MCF 10A (cell line): ENCODE measurements around the gene DOCK8. TPM values are rescaled to one million over a fixed set of nuclear protein-coding genes. Genes with fewer than 3 reads are reported as not detected.
"Not testable (repeated sequence)": the region's sequence is repeated elsewhere in the genome, so short reads cannot be mapped to it uniquely, and the experiment has no call there.

ENCODE experiments used
- BruUV-seq: library from RNA; stranded (reverse); fragments of 400-500 nt; replicated peaks from 2 replicates; lab custom pipeline; 2021; lab: Mats Ljungman, UMichigan
- CTCF ChIA-PET: fragments of 300-600 bp; sonication (Branson Sonifier 250); formaldehyde crosslinking; extraction: SDS; loops from one replicate; lab custom pipeline; 2021; ENCODE audit warnings: antibody characterized with exemption, inconsistent platforms; lab: Yijun Ruan, JAX
- POLR2A ChIA-PET: fragments of 300-600, 350-650 bp; sonication (Branson Sonifier 250); formaldehyde crosslinking; extraction: SDS; loops from one replicate; lab custom pipeline; 2020; ENCODE audit warnings: antibody characterized with exemption, inconsistent platforms; lab: Yijun Ruan, JAX
- DNase-seq: peaks from one replicate; pipeline ENCODE4 v3.0.0-alpha.2; 2018; ENCODE audit not compliant: unreplicated experiment
- H3K27ac Mint-ChIP-seq: one replicate; pipeline ENCODE4 v1.8.0; 2022; ENCODE audit warnings: mild to moderate bottlenecking, low read depth, mixed read lengths; ENCODE audit not compliant: unreplicated experiment
- H3K27me3 Mint-ChIP-seq: one replicate; pipeline ENCODE4 v1.8.0; 2022; ENCODE audit warnings: mixed read lengths; ENCODE audit not compliant: insufficient read depth, unreplicated experiment
- H3K36me3 Mint-ChIP-seq: one replicate; pipeline ENCODE4 v1.8.0; 2022; ENCODE audit warnings: mild to moderate bottlenecking, moderate library complexity, mixed read lengths; ENCODE audit not compliant: insufficient read depth, unreplicated experiment
- H3K4me1 Mint-ChIP-seq: one replicate; pipeline ENCODE4 v1.8.0; 2022; ENCODE audit warnings: mixed read lengths; ENCODE audit not compliant: insufficient read depth, unreplicated experiment
- H3K4me3 Mint-ChIP-seq: one replicate; pipeline ENCODE4 v1.8.0; 2022; ENCODE audit warnings: mild to moderate bottlenecking, moderate library complexity, mixed read lengths; ENCODE audit not compliant: unreplicated experiment
- H3K9me3 Mint-ChIP-seq: one replicate; pipeline ENCODE4 v1.8.0; 2022; ENCODE audit warnings: mixed read lengths; ENCODE audit not compliant: unreplicated experiment
- intact Hi-C: fragments of 100-400 bp; cut with micrococcal nuclease; formaldehyde crosslinking; loops from 2 replicates; pipeline ENCODE4 v1.14.1; 2022
- total RNA-seq: library from RNA; stranded (reverse); gene quantifications from 2 replicates; pipeline ENCODE4 v1.2.3, GENCODE V29; 2022
- TF ChIP-seq, protein P1 (sequence below): fragments of 200-600 bp; IDR thresholded peaks from one replicate; pipeline ENCODE4 v1.8.0; 2022; ENCODE audit warnings: antibody characterized with exemption, mild to moderate bottlenecking; ENCODE audit not compliant: unreplicated experiment

DOCK8 gene
- total RNA-seq, 1 experiment from 2014 or later, result 5.2 TPM

DNA sequence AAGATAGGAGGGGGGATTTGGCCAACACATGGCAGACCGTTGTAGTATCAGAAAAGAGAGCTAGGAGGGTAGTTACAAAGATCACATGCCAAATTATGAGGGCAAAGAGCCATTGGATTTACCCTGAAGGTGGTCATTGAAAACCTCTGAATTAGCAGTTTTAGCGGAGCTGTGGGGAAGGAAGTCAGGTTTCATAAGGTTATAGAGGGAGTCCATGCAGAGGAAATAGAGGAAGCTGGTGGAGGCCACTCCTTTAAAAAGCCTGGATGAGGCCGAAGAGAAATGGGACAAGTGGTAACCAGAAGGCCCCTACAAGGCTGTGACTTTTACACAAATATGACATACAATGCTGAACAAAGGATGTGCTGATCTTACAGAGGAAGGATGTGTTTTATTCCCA, 13.2 kb downstream of the DOCK8 start:
- Mint-ChIP-seq H3K4me1 (no peaks in the 10 kb centered on the region), H3K36me3 (no peaks in the 10 kb centered on the region), H3K4me3 (no peak overlapping the region), H3K27ac (no peak overlapping the region), H3K27me3 (no peaks in the 10 kb centered on the region), H3K9me3 (no peaks in the 10 kb centered on the region)
- no peak for DNase-seq
- CTCF ChIA-PET, result interaction anchor here (0.6 kb wide), 1 partner anchor 1859 kb away, joined by 3 read pairs; no protein-coding TSS in a partner anchor
- POLR2A ChIA-PET, result no interaction called here
- intact Hi-C loops, result no loop called here
- TF ChIP-seq, protein P1, sequence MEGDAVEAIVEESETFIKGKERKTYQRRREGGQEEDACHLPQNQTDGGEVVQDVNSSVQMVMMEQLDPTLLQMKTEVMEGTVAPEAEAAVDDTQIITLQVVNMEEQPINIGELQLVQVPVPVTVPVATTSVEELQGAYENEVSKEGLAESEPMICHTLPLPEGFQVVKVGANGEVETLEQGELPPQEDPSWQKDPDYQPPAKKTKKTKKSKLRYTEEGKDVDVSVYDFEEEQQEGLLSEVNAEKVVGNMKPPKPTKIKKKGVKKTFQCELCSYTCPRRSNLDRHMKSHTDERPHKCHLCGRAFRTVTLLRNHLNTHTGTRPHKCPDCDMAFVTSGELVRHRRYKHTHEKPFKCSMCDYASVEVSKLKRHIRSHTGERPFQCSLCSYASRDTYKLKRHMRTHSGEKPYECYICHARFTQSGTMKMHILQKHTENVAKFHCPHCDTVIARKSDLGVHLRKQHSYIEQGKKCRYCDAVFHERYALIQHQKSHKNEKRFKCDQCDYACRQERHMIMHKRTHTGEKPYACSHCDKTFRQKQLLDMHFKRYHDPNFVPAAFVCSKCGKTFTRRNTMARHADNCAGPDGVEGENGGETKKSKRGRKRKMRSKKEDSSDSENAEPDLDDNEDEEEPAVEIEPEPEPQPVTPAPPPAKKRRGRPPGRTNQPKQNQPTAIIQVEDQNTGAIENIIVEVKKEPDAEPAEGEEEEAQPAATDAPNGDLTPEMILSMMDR, result no peak
- no TSS peak for BruUV-seq

DNA sequence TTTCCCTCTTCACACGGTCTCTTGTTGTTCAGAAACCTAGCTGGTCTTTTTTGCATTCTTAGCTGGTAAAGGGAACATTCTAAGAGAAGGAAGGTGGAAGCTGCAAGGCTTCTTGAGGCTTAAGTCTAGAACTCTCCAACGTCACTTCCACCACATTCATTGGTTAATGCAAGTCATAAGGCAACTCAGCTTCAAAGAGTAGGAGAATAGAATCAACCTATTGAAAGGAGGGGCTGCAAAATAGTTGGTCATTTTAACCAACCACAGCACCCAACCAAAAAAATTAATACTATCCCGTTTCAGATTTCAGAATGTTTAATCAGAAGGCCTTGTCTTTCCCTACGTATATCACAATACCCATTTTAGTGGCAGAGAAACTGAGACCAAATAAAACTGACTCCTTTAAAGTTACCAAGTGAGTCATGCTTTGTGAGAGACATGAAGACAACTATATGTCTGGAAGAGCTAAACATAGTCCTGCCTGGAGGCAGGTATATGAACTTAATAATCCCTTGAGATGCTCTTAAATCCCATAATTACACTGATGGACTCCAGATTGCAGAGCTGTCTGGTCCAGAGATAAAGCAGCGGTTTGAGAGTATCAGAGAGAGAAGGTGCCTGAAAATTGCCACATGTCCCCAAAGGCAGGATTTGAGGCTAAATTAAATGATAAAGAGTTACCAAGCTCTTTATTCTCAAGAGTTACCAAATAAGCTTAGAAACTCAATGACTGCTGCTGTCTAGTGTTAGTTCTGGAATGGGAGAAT, 14.4 kb downstream of the DOCK8 start:
- TF ChIP-seq, protein P1, result no peak
- Mint-ChIP-seq H3K27ac (no peak overlapping the region), H3K36me3 (no peaks in the 10 kb centered on the region), H3K27me3 (peaks cover 2% of the 10 kb centered on the region), H3K9me3 (peaks cover under 1% of the 10 kb centered on the region), H3K4me3 (no peak overlapping the region), H3K4me1 (no peaks in the 10 kb centered on the region)
- BruUV-seq, result no TSS peak
- intact Hi-C loops, result no loop called here
- no peak for DNase-seq
- POLR2A ChIA-PET, result interaction anchor here (0.6 to 1.3 kb wide), 4 partner anchors 8 to 108 kb away, joined by 4 to 6 read pairs (median 4); no protein-coding TSS in a partner anchor
- CTCF ChIA-PET, result interaction anchor here (0.6 to 1.1 kb wide), 3 partner anchors 14 to 577 kb away, joined by 4 to 6 read pairs (median 5); no protein-coding TSS in a partner anchor

DNA sequence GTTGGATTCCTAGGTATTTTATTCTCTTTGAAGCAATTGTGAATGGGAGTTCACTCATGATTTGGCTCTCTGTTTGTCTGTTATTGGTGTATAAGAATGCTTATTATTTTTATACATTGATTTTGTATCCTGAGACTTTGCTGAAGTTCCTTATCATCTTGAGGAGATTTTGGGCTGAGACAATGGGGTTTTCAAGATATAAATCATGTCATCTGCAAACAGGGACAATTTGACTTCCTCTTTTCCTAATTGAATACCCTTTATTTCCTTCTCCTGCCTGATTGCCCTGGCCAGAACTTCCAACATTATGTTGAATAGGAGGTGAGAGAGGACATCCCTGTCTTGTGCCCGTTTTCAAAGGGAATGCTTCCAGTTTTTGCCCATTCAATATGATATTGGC, 17.0 kb downstream of the DOCK8 start:
- H3K9me3 Mint-ChIP-seq, intact Hi-C loops, H3K4me3 Mint-ChIP-seq, BruUV-seq, POLR2A ChIA-PET, CTCF ChIA-PET, H3K27ac Mint-ChIP-seq, DNase-seq, H3K36me3 Mint-ChIP-seq, H3K4me1 Mint-ChIP-seq: not testable (repeated sequence)
- H3K27me3 Mint-ChIP-seq, result peaks cover 11% of the 10 kb centered on the region

DNA sequence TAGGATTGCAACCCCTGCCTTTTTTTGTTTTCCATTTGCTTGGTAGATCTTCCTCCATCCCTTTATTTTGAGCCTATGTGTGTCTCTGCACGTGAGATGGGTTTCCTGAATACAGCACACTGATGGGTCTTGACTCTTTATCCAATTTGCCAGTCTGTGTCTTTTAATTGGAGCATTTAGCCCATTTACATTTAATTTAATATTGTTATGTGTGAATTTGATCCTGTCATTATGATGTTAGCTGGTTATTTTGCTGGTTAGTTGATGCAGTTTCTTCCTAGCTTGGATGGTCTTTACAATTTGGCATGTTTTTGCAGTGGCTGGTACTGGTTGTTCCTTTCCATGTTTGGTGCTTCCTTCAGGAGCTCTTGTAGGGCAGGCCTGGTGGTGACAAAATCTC, 19.0 kb downstream of the DOCK8 start:
- DNase-seq, intact Hi-C loops, BruUV-seq, POLR2A ChIA-PET, H3K4me3 Mint-ChIP-seq, H3K9me3 Mint-ChIP-seq, H3K4me1 Mint-ChIP-seq, H3K36me3 Mint-ChIP-seq, H3K27ac Mint-ChIP-seq: not testable (repeated sequence)
- CTCF ChIA-PET, result interaction anchor here (0.6 kb wide), 1 partner anchor 372 kb away, joined by 4 read pairs; no protein-coding TSS in a partner anchor
- H3K27me3 Mint-ChIP-seq, result peaks cover 11% of the 10 kb centered on the region
